Heart left ventricle (tissue), 13 donors: ENCODE measurements around the gene PARP15.

Source experiments
- CTCF ChIP-seq, 12 donors: fragments of 200-600 bp; sonication (generic) in 4 of 12; IDR thresholded peaks; one replicate each; pipeline versions ENCODE4 v1.5.0 to v1.8.0; 2018 to 2022; ENCODE audit warnings: antibody characterized with exemption in 12 of 12, mild to moderate bottlenecking in 5 of 12
- POLR2A ChIP-seq, 2 donors: fragments of 450-650 bp; IDR thresholded peaks; one replicate each; pipeline ENCODE4 v1.6.1; 2017; ENCODE audit warnings: antibody characterized with exemption in 2 of 2, mild to moderate bottlenecking in 2 of 2, moderate library complexity in 2 of 2
- donor health status: ischemic (EF 13 %, LVEDD 7.1; RV severe dilation, severe dysfunction).
- donor health status: DM: no; HTN: yes; CAD: no.
- donor health status: DM: no; HTN: no; CAD: no.
- donor health status: ischemic (EF 25% LVEDD 6.9; RV normal size, moderate dysfunction).
- donor health status: ischemic (EF 25% LVEDD 5.7; RV mildly dilated, moderate dysfunction).
- donor health status: ischemic (EF 35%, LVEDD 5.7; RV mildly dilated, moderate dysfunction).
- donor health status: nonischemic (EF 11% LVEDD 7.7; RV severe dilation, severe dysfunction).
- donor health status: DM: yes; HTN: yes; CAD: no.
- donor health status: PGD.
- donor health status: ischemic (EF 29% LVEDD 5.4; RV normal size, mild dysfunction).
- donor health status: nonischemic (EF 23%, LVEDD 6.1; RV moderate dilation, normal function).

GRCh38 chr3:122668930-122669730 lies 91.7 kb downstream of the PARP15 start:
- no peak for TF ChIP-seq CTCF (IDR thresholded peaks at IDR 0.05)
- no peak for TF ChIP-seq POLR2A (IDR thresholded peaks at IDR 0.05)
